C4-2B (cell line): ENCODE data around the gene KLF1.

Experiments used
- H3K27ac ChIP-seq: fragments of 450-650 bp; 2 replicates; pipeline ENCODE4 v1.5.1; 2017
- CTCF ChIP-seq: fragments of 450-650 bp; conservative IDR thresholded peaks from 2 replicates; pipeline ENCODE4 v1.5.1; 2017; ENCODE audit warnings: mild to moderate bottlenecking
- ZFX ChIP-seq: fragments of 450-650 bp; IDR thresholded peaks from 2 replicates; pipeline ENCODE4 v1.6.1; 2017

KLF1 gene

GRCh38 chr19:12881172-12881808, 5.7 kb downstream of the KLF1 start, which contains the start of gene DNASE2:
Gene DNASE2, minus strand, starts transcription at chr19:12881449. Its CDS starts 74 bp downstream, at chr19:12881375.
- no peak for TF ChIP-seq ZFX
- no peak for TF ChIP-seq CTCF
- peak within 1 kb of the TSS; percentile 85 for H3K27ac ChIP-seq

GRCh38 chr19:12880551-12881171, 6.3 kb downstream of the KLF1 start:
- H3K27ac ChIP-seq = peak overlapping the region; percentile 85
- TF ChIP-seq CTCF = no peak
- 0 out of 2 replicates have a peak, but pooled peaks have one; percentile 41 for TF ChIP-seq ZFX

GRCh38 chr19:12875086-12875485, 11.9 kb downstream of the KLF1 start:
- no peak for TF ChIP-seq ZFX
- no peak for TF ChIP-seq CTCF
- H3K27ac ChIP-seq = no peak overlapping the region

- peak overlapping the region; percentile 40; the same call in 1 of the 2 replicates for H3K27ac ChIP-seq
- TF ChIP-seq CTCF (no peak), ZFX (no peak)
These were observed 12.9 kb downstream of the KLF1 start for GRCh38 chr19:12873891-12874745.

GRCh38 chr19:12872941-12873890, 13.8 kb downstream of the KLF1 start:
- peak overlapping the region; percentile 40; the same call in 1 of the 2 replicates for H3K27ac ChIP-seq
- TF ChIP-seq ZFX (no peak), CTCF (no peak)

GRCh38 chr19:12872255-12872654, 14.7 kb downstream of the KLF1 start:
- no peak for TF ChIP-seq CTCF
- TF ChIP-seq ZFX = no peak
- H3K27ac ChIP-seq = peak overlapping the region; percentile 7; the same call in 1 of the 2 replicates
